K562 (cell line): Measurements from ENCODE around the gene TMEM229B. TPM values are rescaled to one million over a fixed set of nuclear protein-coding genes. Genes with fewer than 3 reads are reported as not detected.

Experiments used
- ATAC-seq: fragments of 200-7000 bp; cut with Tn5 transposase; 3 replicates; pipeline ENCODE4 v1.9.1; 2020; ENCODE audit warnings: moderate library complexity
- BruUV-seq: library from RNA; stranded (reverse); fragments of 400-500 nt; replicated peaks from 2 replicates; lab custom pipeline; 2021; lab: Mats Ljungman, UMichigan
- CTCF ChIA-PET: fragments of 300-600 bp; formaldehyde crosslinking; extraction: SDS; loops from one replicate; lab custom pipeline; 2021; ENCODE audit warnings: low intra/inter-chr PET ratio; lab: Yijun Ruan, JAX
- POLR2A ChIA-PET: fragments of 300-600, 350-650 bp; sonication (Branson Sonifier 250); formaldehyde crosslinking; extraction: SDS; loops from one replicate; lab custom pipeline; 2021; ENCODE audit warnings: antibody characterized with exemption, inconsistent platforms; lab: Yijun Ruan, JAX
- DNase-seq, 4 experiments: peaks; one replicate each; pipeline versions ENCODE4 v3.0.0 to v3.0.0-alpha.2; 2011 to 2018; ENCODE audit warnings: low spot score in 3 of 4, mixed read lengths in 3 of 4; ENCODE audit errors: extremely low read depth in 1 of 4
- FAIRE-seq: peaks from 2 replicates; lab custom pipeline; 2011; peaks lifted over from hg19 to GRCh38; lab: Jason Lieb, UNC
- H2AFZ ChIP-seq: 2 replicates; pipeline ENCODE4 v1.6.0; 2011; ENCODE audit warnings: low read depth, low read length, control low read depth, inconsistent platforms
- H3K27ac ChIP-seq: fragments of 200-600 bp; 3 replicates; pipeline ENCODE4 v1.8.0; 2011; ENCODE audit warnings: low read depth, mild to moderate bottlenecking, control low read depth, inconsistent platforms, low read length, moderate library complexity, mixed read lengths; ENCODE audit errors: extremely low read depth
- H3K27me3 ChIP-seq, 2 experiments: fragments of 300-600 bp in 1 of 2; 2 replicates in 1 of 2; 3 replicates in 1 of 2; pipeline versions ENCODE4 v1.6.0 to v1.8.0; 2011; ENCODE audit warnings: inconsistent platforms in 2 of 2, low read length in 2 of 2, mild to moderate bottlenecking in 1 of 2, mixed read lengths in 1 of 2, moderate library complexity in 1 of 2; ENCODE audit not compliant: control insufficient read depth in 2 of 2, insufficient read depth in 2 of 2
- H3K36me3 ChIP-seq: fragments of 300-600 bp; 3 replicates; pipeline ENCODE4 v1.8.0; 2011; ENCODE audit warnings: mild to moderate bottlenecking, low read length, inconsistent platforms; ENCODE audit not compliant: control insufficient read depth, insufficient read depth
- H3K4me1 ChIP-seq, 2 experiments: fragments of 200-600 bp in 1 of 2; replicated peaks in 1 of 2; 2 replicates in 1 of 2; 3 replicates in 1 of 2; pipeline versions ENCODE4 v1.5.1 to v1.8.0; 2011; ENCODE audit warnings: inconsistent platforms in 2 of 2, low read length in 2 of 2, mild to moderate bottlenecking in 1 of 2, mixed read lengths in 1 of 2, moderate library complexity in 1 of 2; ENCODE audit not compliant: control insufficient read depth in 2 of 2, insufficient read depth in 2 of 2
- H3K4me2 ChIP-seq: 2 replicates; pipeline ENCODE4 v1.6.1; 2011; ENCODE audit warnings: low read length, control low read depth, inconsistent platforms, mixed read lengths; ENCODE audit not compliant: insufficient read depth
- H3K4me3 ChIP-seq: fragments of 200-600 bp; sonication (generic), shearing (Covaris generic); 2 replicates; pipeline ENCODE4 v1.5.1; 2016; ENCODE audit warnings: control low read depth, inconsistent platforms
- H3K79me2 ChIP-seq: fragments of 200-600 bp; 3 replicates; pipeline ENCODE4 v1.8.0; 2011; ENCODE audit warnings: low read length, inconsistent platforms; ENCODE audit not compliant: control insufficient read depth, insufficient read depth
- H3K9ac ChIP-seq, 2 experiments: 2 replicates each; pipeline versions ENCODE4 v1.6.0 to v1.6.1; 2011; ENCODE audit warnings: low read depth in 2 of 2, low read length in 2 of 2, control low read depth in 1 of 2, inconsistent platforms in 1 of 2, mild to moderate bottlenecking in 1 of 2, mixed read lengths in 1 of 2; ENCODE audit not compliant: insufficient read depth in 1 of 2
- H3K9me1 ChIP-seq: one replicate; pipeline ENCODE4 v1.6.0; 2011; ENCODE audit warnings: inconsistent platforms, mild to moderate bottlenecking, low read length, moderate library complexity; ENCODE audit not compliant: control insufficient read depth, insufficient read depth
- H3K9me3 ChIP-seq: replicated peaks from 2 replicates; pipeline ENCODE4 v1.5.1; 2011; ENCODE audit warnings: low read depth, low read length, inconsistent platforms; ENCODE audit not compliant: control insufficient read depth, insufficient read depth
- H4K20me1 ChIP-seq: replicated peaks from 2 replicates; pipeline ENCODE4 v1.6.1; 2011; ENCODE audit warnings: low read length, inconsistent platforms, mixed read lengths; ENCODE audit not compliant: control insufficient read depth, insufficient read depth
- BRF2 ChIP-seq: IDR thresholded peaks from 3 replicates; pipeline ENCODE4 v1.6.1; 2011; ENCODE audit warnings: borderline replicate concordance, mild to moderate bottlenecking; ENCODE audit not compliant: insufficient read length, insufficient read depth
- DEAF1 ChIP-seq: fragments of 450-650 bp; formaldehyde crosslinking; IDR thresholded peaks from 2 replicates; pipeline ENCODE4 v1.4.0; 2020; ENCODE audit warnings: mild to moderate bottlenecking, moderate library complexity
- HDAC8 ChIP-seq: fragments of 450-650 bp; IDR thresholded peaks from 2 replicates; pipeline ENCODE4 v1.6.1; 2016; ENCODE audit warnings: mild to moderate bottlenecking, missing genetic modification characterization, moderate library complexity, missing compliant biosample characterization
- TEAD1 ChIP-seq, 2 experiments: fragments of 450-650 bp in 1 of 2; sonication (generic) in 1 of 2; formaldehyde crosslinking; IDR thresholded peaks; 2 replicates each; pipeline versions ENCODE4 v1.4.0 to v1.8.0; 2020 to 2022; ENCODE audit warnings: mild to moderate bottlenecking in 2 of 2, missing genetic modification reagents in 1 of 2
- ZNF212 ChIP-seq: fragments of 450-650 bp; formaldehyde crosslinking; IDR thresholded peaks from 2 replicates; pipeline ENCODE4 v1.4.0; 2020; ENCODE audit warnings: mild to moderate bottlenecking
- WGBS: fragments of 100-300 bp; shearing (Covaris generic); methylation state at CpG from one replicate; pipeline ENCODE4 v1.1.6; 2016; ENCODE audit warnings: low coverage, mixed read lengths; ENCODE audit not compliant: insufficient coverage; ENCODE audit errors: missing lambda C conversion rate; 5-methylcytosine and 5-hydroxymethylcytosine counted together
- in situ Hi-C: fragments of 300-500 bp; cut with MboI; formaldehyde crosslinking; loops from 4 replicates; pipeline ENCODE4 v1.15.0; 2018; ENCODE audit warnings: inconsistent platforms, mixed read lengths
- intact Hi-C: fragments of 100-400 bp; cut with micrococcal nuclease; formaldehyde crosslinking; loops from 2 replicates; pipeline ENCODE4 v1.14.2; 2022
- polyA plus RNA-seq, 8 experiments: library from polyadenylated mRNA; depleted of rRNA in 4 of 8; stranded (reverse) in 5 of 8; unstranded in 3 of 8; fragments of >200 nt; fragmentation: Nextera tagmentation in 2 of 8; fragmentation: Illumina TruSeq in 1 of 8; extraction: Ambion mirVana in 2 of 8; extraction: Trizol in 1 of 8; gene quantifications; 2 replicates each; pipeline versions ENCODE4 v1.2.1 to v1.2.3, GENCODE V29; 2011 to 2014; ENCODE audit warnings: inconsistent platforms in 1 of 8, missing spikeins in 1 of 8
- total RNA-seq, 7 experiments: library from RNA; depleted of rRNA in 6 of 7; stranded (reverse); fragments of >200 nt in 6 of 7; fragmentation: Illumina TruSeq in 2 of 7; extraction: Trizol in 2 of 7; gene quantifications; 2 replicates each; pipeline versions ENCODE4 v1.2.1 to v1.2.3, GENCODE V29; 2011 to 2021; ENCODE audit warnings: low replicate concordance in 1 of 7

The TMEM229B gene
- total and polyA plus RNA-seq, 9 of the 15 experiments (the other 6 are each of a cell fraction or from before 2014, with no cell fraction given), result not detected

GRCh38 chr14:67514203-67514607, 25.7 kb upstream of the TMEM229B start:
- Histone ChIP-seq H2AFZ (no peak overlapping the region), H3K4me2 (no peak overlapping the region), H3K27me3 (peaks cover 6 to 40% of the 10 kb centered on the region in 2 experiments; a peak in 3 of 5 replicates), H3K9ac (no peak overlapping the region), H4K20me1 (no peaks in the 10 kb centered on the region), H3K9me1 (no peaks in the 10 kb centered on the region), H3K36me3 (no peaks in the 10 kb centered on the region), H3K4me3 (peak overlapping the region; percentile 42; the same call in 1 of the 2 replicates), H3K27ac (no peak overlapping the region), H3K4me1 (peaks cover 0 to 16% of the 10 kb centered on the region in 2 experiments; a peak in 2 of 5 replicates), H3K79me2 (no peaks in the 10 kb centered on the region), H3K9me3 (no peaks in the 10 kb centered on the region)
- FAIRE-seq (no peak), DNase-seq (no peak), ATAC-seq (no peak)
- ChIA-PET POLR2A (interaction anchor here (0.5 to 0.6 kb wide), 3 partner anchors 11 to 906 kb away, joined by 3 to 4 read pairs (median 3); no protein-coding TSS in a partner anchor), CTCF (no interaction called here)
- TF ChIP-seq BRF2, result no peak
- no peak for TF ChIP-seq TEAD1 (CRISPR knock-in tag; IDR thresholded peaks at IDR 0.05)
- TF ChIP-seq ZNF212 (CRISPR knock-in tag), result no peak
- TF ChIP-seq DEAF1 (CRISPR knock-in tag), result no peak
- no peak for TF ChIP-seq HDAC8 (tag)
- no TSS peak for BruUV-seq
- 58% methylated on average over 5 of the region's 9 CpGs for WGBS
- intact Hi-C loops, result no loop called here
- in situ Hi-C loops, result no loop called here
